CD14-positive monocyte (primary cell): ENCODE measurements around the gene SLC6A18. TPM values are rescaled to one million over a fixed set of nuclear protein-coding genes. Genes with fewer than 3 reads are reported as not detected.

ENCODE experiments used
- DNase-seq, 3 donors: peaks; one replicate each; pipeline ENCODE4 v3.0.0-alpha.2; 2011 to 2022
- H2AFZ ChIP-seq: 2 replicates; pipeline ENCODE4 v1.6.0; 2012; ENCODE audit warnings: mild to moderate bottlenecking, low read depth, low read length, inconsistent platforms; ENCODE audit not compliant: insufficient read depth, poor library complexity, severe bottlenecking
- H3K27ac ChIP-seq, 2 donors: 1 replicate in 1 of 2; 2 replicates in 1 of 2; pipeline ENCODE4 v1.5.1; 2012 to 2013; ENCODE audit warnings: low read length in 2 of 2, control low read depth in 1 of 2, inconsistent platforms in 1 of 2, low read depth in 1 of 2, mild to moderate bottlenecking in 1 of 2
- H3K27me3 ChIP-seq, 2 donors: one replicate each; pipeline versions ENCODE4 v1.6.0 to v1.6.1; 2011 to 2013; ENCODE audit warnings: low read length in 2 of 2; ENCODE audit not compliant: control insufficient read depth in 2 of 2, insufficient read depth in 2 of 2
- H3K36me3 ChIP-seq, 2 donors: replicated peaks in 1 of 2; 1 replicate in 1 of 2; 2 replicates in 1 of 2; pipeline versions ENCODE4 v1.5.1 to v1.6.1; 2012 to 2013; ENCODE audit warnings: low read length in 2 of 2, control low read depth in 1 of 2, inconsistent platforms in 1 of 2, mild to moderate bottlenecking in 1 of 2; ENCODE audit not compliant: insufficient read depth in 2 of 2, control insufficient read depth in 1 of 2
- H3K4me1 ChIP-seq, 2 donors: 1 replicate in 1 of 2; 2 replicates in 1 of 2; pipeline versions ENCODE4 v1.5.1 to v1.6.1; 2012 to 2013; ENCODE audit warnings: low read length in 2 of 2, control low read depth in 1 of 2, inconsistent platforms in 1 of 2, mild to moderate bottlenecking in 1 of 2, moderate library complexity in 1 of 2; ENCODE audit not compliant: insufficient read depth in 2 of 2, control insufficient read depth in 1 of 2
- H3K4me2 ChIP-seq: replicated peaks from 2 replicates; pipeline ENCODE3; 2012; ENCODE audit warnings: low read length, moderate library complexity, mild to moderate bottlenecking; ENCODE audit not compliant: poor library complexity, severe bottlenecking; ENCODE audit errors: extremely low read depth
- H3K4me3 ChIP-seq, 3 experiments: fragments of 200-600 bp in 1 of 3; sonication (generic) in 1 of 3; replicated peaks in 1 of 3; 1 replicate in 2 of 3; 2 replicates in 1 of 3; pipeline ENCODE4 v1.5.1; 2011 to 2013; ENCODE audit warnings: low read length in 3 of 3, mild to moderate bottlenecking in 3 of 3, control low read depth in 2 of 3, low read depth in 2 of 3, inconsistent platforms in 1 of 3, moderate library complexity in 1 of 3
- H3K79me2 ChIP-seq: 2 replicates; pipeline ENCODE4 v1.6.0; 2012; ENCODE audit warnings: mild to moderate bottlenecking, control low read depth, inconsistent platforms, low read length, moderate library complexity; ENCODE audit not compliant: insufficient read depth
- H3K9ac ChIP-seq: 2 replicates; pipeline ENCODE4 v1.6.0; 2017; ENCODE audit warnings: low read length, mild to moderate bottlenecking; ENCODE audit not compliant: insufficient read depth, poor library complexity, severe bottlenecking
- H3K9me3 ChIP-seq, 2 donors: replicated peaks in 1 of 2; 1 replicate in 1 of 2; 2 replicates in 1 of 2; pipeline versions ENCODE4 v1.5.1 to v1.6.1; 2012 to 2013; ENCODE audit warnings: low read length in 2 of 2, control low read depth in 1 of 2; ENCODE audit not compliant: control insufficient read depth in 1 of 2, insufficient read depth in 1 of 2
- H4K20me1 ChIP-seq: 2 replicates; pipeline ENCODE4 v1.6.0; 2012; ENCODE audit warnings: mild to moderate bottlenecking, low read length, control low read depth, moderate library complexity; ENCODE audit not compliant: insufficient read depth
- H3K27ac Mint-ChIP-seq, 7 donors: one replicate each; pipeline ENCODE4 v1.8.0; 2020; ENCODE audit warnings: mild to moderate bottlenecking in 7 of 7, mixed read lengths in 7 of 7, moderate library complexity in 6 of 7, inconsistent platforms in 2 of 7
- H3K27me3 Mint-ChIP-seq, 3 donors: one replicate each; pipeline ENCODE4 v1.8.0; 2021 to 2022; ENCODE audit warnings: low read depth in 3 of 3, mild to moderate bottlenecking in 3 of 3, mixed read lengths in 3 of 3, moderate library complexity in 3 of 3, inconsistent platforms in 1 of 3
- H3K36me3 Mint-ChIP-seq, 2 donors: one replicate each; pipeline ENCODE4 v1.8.0; 2020; ENCODE audit warnings: mixed read lengths in 2 of 2, inconsistent platforms in 1 of 2, mild to moderate bottlenecking in 1 of 2
- H3K4me1 Mint-ChIP-seq: one replicate; pipeline ENCODE4 v1.8.0; 2020; ENCODE audit warnings: mild to moderate bottlenecking, mixed read lengths
- H3K4me3 Mint-ChIP-seq, 2 donors: one replicate each; pipeline ENCODE4 v1.8.0; 2020; ENCODE audit warnings: mild to moderate bottlenecking in 2 of 2, mixed read lengths in 2 of 2, moderate library complexity in 1 of 2
- H3K9me3 Mint-ChIP-seq, 7 donors: one replicate each; pipeline ENCODE4 v1.8.0; 2020 to 2022; ENCODE audit warnings: mixed read lengths in 7 of 7, mild to moderate bottlenecking in 6 of 7, moderate library complexity in 6 of 7, inconsistent platforms in 2 of 7
- CTCF ChIP-seq: fragments of 200-600 bp; IDR thresholded peaks from one replicate; pipeline ENCODE4 v1.8.0; 2022; ENCODE audit warnings: antibody characterized with exemption, mild to moderate bottlenecking
- WGBS: methylation state at CpG from one replicate; pipeline ENCODE4 v1.1.5; 2013; ENCODE audit warnings: missing lambda C conversion rate; ENCODE audit not compliant: insufficient coverage; 5-methylcytosine and 5-hydroxymethylcytosine counted together
- intact Hi-C, 2 donors: fragments of 100-400 bp; cut with micrococcal nuclease; formaldehyde crosslinking; loops; one replicate each; pipeline versions ENCODE4 v1.15.0 to v1.15.1; 2023
- polyA plus RNA-seq, 3 donors: library from polyadenylated mRNA; depleted of rRNA in 1 of 3; unstranded in 2 of 3; stranded (reverse) in 1 of 3; fragments of 300-500 nt in 2 of 3; fragments of >200 nt in 1 of 3; fragmentation: Illumina TruSeq in 2 of 3; gene quantifications; 1 replicate in 2 of 3; 2 replicates in 1 of 3; pipeline ENCODE4 v1.2.3, GENCODE V29; 2012 to 2021

The SLC6A18 gene
- polyA plus RNA-seq, 3 donors, result not detected

- intact Hi-C loops, result no loop called here
- TF ChIP-seq CTCF, result no peak
- DNase-seq, result no peak
- Histone ChIP-seq H3K4me1 (no peaks in the 10 kb centered on the region), H3K27ac (no peak overlapping the region), H3K9me3 (peaks cover 0 to 6% of the 10 kb centered on the region in 2 donors), H3K9ac (no peak overlapping the region), H2AFZ (no peak overlapping the region), H3K36me3 (no peaks in the 10 kb centered on the region), H3K79me2 (no peaks in the 10 kb centered on the region), H3K4me2 (no peak overlapping the region), H3K4me3 (no peak overlapping the region), H4K20me1 (no peaks in the 10 kb centered on the region), H3K27me3 (no peaks in the 10 kb centered on the region)
- H3K9me3 Mint-ChIP-seq, result peaks cover 0 to 6% (median 2%) of the 10 kb centered on the region in 7 donors
- WGBS, result 95% methylated on average over 16 of the region's 19 CpGs
- no peak overlapping the region for H3K27ac Mint-ChIP-seq
- H3K27me3 Mint-ChIP-seq, result peaks cover 0 to 9% (median 7%) of the 10 kb centered on the region in 3 donors
- no peaks in the 10 kb centered on the region for H3K4me1 Mint-ChIP-seq
- no peaks in the 10 kb centered on the region for H3K36me3 Mint-ChIP-seq
- no peak overlapping the region for H3K4me3 Mint-ChIP-seq
These were observed 4.3 kb upstream of the SLC6A18 start for GRCh38 chr5:1220831-1221230.

- intact Hi-C loops, result no loop called here
- H3K27me3 ChIP-seq, result no peaks in the 10 kb centered on the region
- no peaks in the 10 kb centered on the region for H3K4me1 Mint-ChIP-seq
These were observed 3.5 kb upstream of the SLC6A18 start for GRCh38 chr5:1221721-1222120.

More at GRCh38 chr5:1221721-1222120, 3.5 kb upstream of the SLC6A18 start:
- Histone ChIP-seq H4K20me1 (no peaks in the 10 kb centered on the region), H3K4me2 (no peak overlapping the region), H3K4me3 (no peak overlapping the region), H3K4me1 (no peaks in the 10 kb centered on the region), H3K79me2 (no peaks in the 10 kb centered on the region), H3K9me3 (no peaks in the 10 kb centered on the region), H3K27ac (no peak overlapping the region), H2AFZ (no peak overlapping the region), H3K36me3 (no peaks in the 10 kb centered on the region), H3K9ac (no peak overlapping the region)
- Mint-ChIP-seq H3K9me3 (peaks cover 0 to 3% (median 0%) of the 10 kb centered on the region in 7 donors), H3K36me3 (no peaks in the 10 kb centered on the region), H3K27me3 (peaks cover 0 to 9% (median 5%) of the 10 kb centered on the region in 3 donors), H3K4me3 (no peak overlapping the region), H3K27ac (no peak overlapping the region)
- 100% methylated on average over 9 of the region's 10 CpGs for WGBS
- no peak for TF ChIP-seq CTCF
- DNase-seq, result no peak
